PC-9 (cell line): ENCODE measurements around the gene ASIC4. TPM values are rescaled to one million over a fixed set of nuclear protein-coding genes. Genes with fewer than 3 reads are reported as not detected.

Source experiments
- BruUV-seq: library from RNA; stranded (reverse); fragments of 400-500 nt; replicated peaks from 2 replicates; lab custom pipeline; 2021; lab: Mats Ljungman, UMichigan
- CTCF ChIA-PET: fragments of 300-600 bp; sonication (Branson Sonifier 250); formaldehyde crosslinking; loops from one replicate; lab custom pipeline; 2022; ENCODE audit warnings: antibody characterized with exemption; lab: Charles Lee
- POLR2A ChIA-PET: fragments of 300-600 bp; sonication (Branson Sonifier 250); formaldehyde crosslinking; loops from one replicate; lab custom pipeline; 2022; ENCODE audit warnings: antibody characterized with exemption; ENCODE audit not compliant: unreplicated experiment; lab: Charles Lee
- DNase-seq, 2 experiments: peaks; one replicate each; pipeline versions ENCODE4 v3.0.0 to v3.0.0-alpha.2; 2015 to 2022; ENCODE audit warnings: mixed read lengths in 1 of 2
- H2AFZ ChIP-seq: fragments of 200-600 bp; sonication (generic); 2 replicates; pipeline ENCODE4 v1.8.1; 2017; ENCODE audit warnings: antibody characterized with exemption
- H3F3A ChIP-seq: fragments of 200-600 bp; sonication (generic); 2 replicates; pipeline ENCODE4 v1.8.1; 2017; ENCODE audit warnings: antibody characterized with exemption, mild to moderate bottlenecking, low read depth; ENCODE audit not compliant: insufficient read depth
- H3K27ac ChIP-seq: fragments of 200-600 bp; sonication (generic); 2 replicates; pipeline ENCODE4 v1.6.1; 2016; ENCODE audit warnings: mixed run types
- H3K27me3 ChIP-seq: fragments of 200-600 bp; sonication (generic); 2 replicates; pipeline ENCODE4 v1.6.1; 2016; ENCODE audit warnings: low read depth, mixed run types; ENCODE audit not compliant: insufficient read depth
- H3K36me3 ChIP-seq: fragments of 200-600 bp; sonication (generic); 2 replicates; pipeline ENCODE4 v1.6.1; 2016; ENCODE audit warnings: low read depth, mixed run types
- H3K4me1 ChIP-seq: fragments of 200-600 bp; sonication (generic); replicated peaks from 2 replicates; pipeline ENCODE4 v1.6.1; 2016; ENCODE audit warnings: mixed run types; ENCODE audit not compliant: insufficient read depth
- H3K4me2 ChIP-seq: fragments of 200-600 bp; sonication (generic); 2 replicates; pipeline ENCODE4 v1.6.1; 2017; ENCODE audit warnings: mixed run types
- H3K4me3 ChIP-seq: fragments of 200-600 bp; sonication (generic); 2 replicates; pipeline ENCODE4 v1.6.1; 2016; ENCODE audit warnings: mixed run types
- H3K79me2 ChIP-seq: fragments of 200-600 bp; sonication (generic); 2 replicates; pipeline ENCODE4 v1.6.1; 2017; ENCODE audit warnings: low read depth, mixed run types
- H3K9me2 ChIP-seq: fragments of 200-600 bp; sonication (generic); 2 replicates; pipeline ENCODE4 v1.8.1; 2017; ENCODE audit warnings: mild to moderate bottlenecking; ENCODE audit not compliant: insufficient read depth
- H3K9me3 ChIP-seq: fragments of 200-600 bp; sonication (generic); 2 replicates; pipeline ENCODE4 v1.8.1; 2016; ENCODE audit warnings: low read depth; ENCODE audit not compliant: insufficient read depth
- H4K20me1 ChIP-seq: fragments of 200-600 bp; sonication (generic); 2 replicates; pipeline ENCODE4 v1.8.1; 2017; ENCODE audit not compliant: insufficient read depth
- EZH2 ChIP-seq: fragments of 200-600 bp; sonication (generic); IDR thresholded peaks from 2 replicates; pipeline ENCODE4 v1.8.0; 2017; ENCODE audit warnings: antibody characterized with exemption, low read depth
- intact Hi-C: fragments of 100-400 bp; cut with micrococcal nuclease; formaldehyde crosslinking; loops from one replicate; pipeline ENCODE4 v1.10.0; 2022; ENCODE audit not compliant: unreplicated experiment
- total RNA-seq: library from RNA; stranded (reverse); gene quantifications from 2 replicates; pipeline ENCODE4 v1.2.3, GENCODE V29; 2021
- TF ChIP-seq, protein P1 (sequence below): fragments of 200-600 bp; sonication (generic); conservative IDR thresholded peaks from 2 replicates; pipeline ENCODE4 v1.6.1; 2017; ENCODE audit warnings: mixed run types, antibody characterized with exemption, mild to moderate bottlenecking, moderate library complexity

Gene ASIC4
- total RNA-seq, 1 experiment from 2014 or later = 0.22 TPM

- no peak for DNase-seq
- TF ChIP-seq EZH2 = no peak
- TF ChIP-seq, protein P1, sequence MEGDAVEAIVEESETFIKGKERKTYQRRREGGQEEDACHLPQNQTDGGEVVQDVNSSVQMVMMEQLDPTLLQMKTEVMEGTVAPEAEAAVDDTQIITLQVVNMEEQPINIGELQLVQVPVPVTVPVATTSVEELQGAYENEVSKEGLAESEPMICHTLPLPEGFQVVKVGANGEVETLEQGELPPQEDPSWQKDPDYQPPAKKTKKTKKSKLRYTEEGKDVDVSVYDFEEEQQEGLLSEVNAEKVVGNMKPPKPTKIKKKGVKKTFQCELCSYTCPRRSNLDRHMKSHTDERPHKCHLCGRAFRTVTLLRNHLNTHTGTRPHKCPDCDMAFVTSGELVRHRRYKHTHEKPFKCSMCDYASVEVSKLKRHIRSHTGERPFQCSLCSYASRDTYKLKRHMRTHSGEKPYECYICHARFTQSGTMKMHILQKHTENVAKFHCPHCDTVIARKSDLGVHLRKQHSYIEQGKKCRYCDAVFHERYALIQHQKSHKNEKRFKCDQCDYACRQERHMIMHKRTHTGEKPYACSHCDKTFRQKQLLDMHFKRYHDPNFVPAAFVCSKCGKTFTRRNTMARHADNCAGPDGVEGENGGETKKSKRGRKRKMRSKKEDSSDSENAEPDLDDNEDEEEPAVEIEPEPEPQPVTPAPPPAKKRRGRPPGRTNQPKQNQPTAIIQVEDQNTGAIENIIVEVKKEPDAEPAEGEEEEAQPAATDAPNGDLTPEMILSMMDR = no peak
- ChIA-PET POLR2A (no interaction called here), CTCF (interaction anchor here (0.9 kb wide), 1 partner anchor 16 kb away, joined by 3 read pairs; no protein-coding TSS in a partner anchor)
- peaks cover 33% of the 10 kb centered on the region for H3K27me3 ChIP-seq
- no peaks in the 10 kb centered on the region for H3K36me3 ChIP-seq
- no TSS peak for BruUV-seq
- peaks cover 6% of the 10 kb centered on the region; the same call in 1 of the 2 replicates for H3F3A ChIP-seq
- H3K4me3 ChIP-seq = no peak overlapping the region
- no peak overlapping the region for H3K4me2 ChIP-seq
- no peak overlapping the region for H3K27ac ChIP-seq
- H3K4me1 ChIP-seq = peaks cover 15% of the 10 kb centered on the region
- intact Hi-C loops = no loop called here
- no peaks in the 10 kb centered on the region for H3K9me2 ChIP-seq
- no peaks in the 10 kb centered on the region for H4K20me1 ChIP-seq
- H2AFZ ChIP-seq = no peak overlapping the region
- H3K79me2 ChIP-seq = no peaks in the 10 kb centered on the region
- H3K9me3 ChIP-seq = no peaks in the 10 kb centered on the region
Observed at GRCh38 chr2:219525533-219526232, 11.4 kb downstream of the ASIC4 start.

DNA sequence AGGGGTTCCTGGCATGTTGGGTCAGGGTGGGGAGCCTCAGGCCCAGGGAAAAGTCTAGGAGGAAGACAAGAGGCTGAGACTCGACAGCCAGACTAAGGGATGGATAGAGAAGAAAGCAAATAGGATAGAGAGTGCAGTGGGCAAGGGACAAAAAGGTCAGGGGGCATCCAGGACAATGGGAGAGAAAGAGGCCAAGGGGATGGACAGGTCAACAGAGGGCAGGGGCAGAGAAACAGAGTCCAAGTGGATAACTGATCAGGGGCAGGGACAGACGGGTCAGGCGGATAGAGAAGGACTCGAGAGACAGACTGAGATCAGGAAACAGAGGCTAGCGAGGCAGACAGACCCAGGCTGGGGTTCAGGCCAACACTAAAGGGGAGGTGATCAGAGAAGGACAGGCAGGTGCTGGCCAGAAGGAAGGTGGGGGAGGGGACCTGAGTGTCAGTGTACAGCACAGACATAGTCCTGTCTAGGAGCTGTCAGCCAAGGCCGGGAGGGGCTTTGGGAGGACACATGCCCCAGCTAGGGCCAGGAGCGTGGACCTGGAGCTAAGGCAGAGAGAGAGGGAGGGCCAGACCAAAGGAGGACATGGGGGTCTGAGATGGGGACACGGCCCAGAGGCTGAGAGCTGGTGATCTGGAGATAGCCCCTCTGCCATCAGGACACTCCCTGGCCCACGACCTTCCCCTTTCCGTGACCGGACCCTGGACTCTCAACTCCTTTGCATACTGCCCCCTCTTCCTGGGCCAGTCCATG is 12.2 kb downstream of the ASIC4 start:
- no peak overlapping the region for H3K4me2 ChIP-seq
- intact Hi-C loops = no loop called here
- no peaks in the 10 kb centered on the region for H3K79me2 ChIP-seq
- no peak for TF ChIP-seq EZH2
- TF ChIP-seq, protein P1 = no peak
- ChIA-PET CTCF (interaction anchor here (0.8 to 0.9 kb wide), 2 partner anchors 17 to 122 kb away, joined by 3 to 4 read pairs; no protein-coding TSS in a partner anchor), POLR2A (interaction anchor here (0.6 kb wide), 1 partner anchor 84 kb away, joined by 3 read pairs; no protein-coding TSS in a partner anchor)
- no peak overlapping the region for H3K4me3 ChIP-seq
- H4K20me1 ChIP-seq = no peaks in the 10 kb centered on the region
- no peaks in the 10 kb centered on the region for H3K36me3 ChIP-seq
- peaks cover 15% of the 10 kb centered on the region for H3K4me1 ChIP-seq
- peaks cover 33% of the 10 kb centered on the region for H3K27me3 ChIP-seq
- no peak overlapping the region for H3K27ac ChIP-seq
- no peaks in the 10 kb centered on the region for H3K9me3 ChIP-seq
- H2AFZ ChIP-seq = no peak overlapping the region
- DNase-seq = no peak
- peaks cover 5% of the 10 kb centered on the region; the same call in 1 of the 2 replicates for H3F3A ChIP-seq
- no peaks in the 10 kb centered on the region for H3K9me2 ChIP-seq
- BruUV-seq = no TSS peak

DNA sequence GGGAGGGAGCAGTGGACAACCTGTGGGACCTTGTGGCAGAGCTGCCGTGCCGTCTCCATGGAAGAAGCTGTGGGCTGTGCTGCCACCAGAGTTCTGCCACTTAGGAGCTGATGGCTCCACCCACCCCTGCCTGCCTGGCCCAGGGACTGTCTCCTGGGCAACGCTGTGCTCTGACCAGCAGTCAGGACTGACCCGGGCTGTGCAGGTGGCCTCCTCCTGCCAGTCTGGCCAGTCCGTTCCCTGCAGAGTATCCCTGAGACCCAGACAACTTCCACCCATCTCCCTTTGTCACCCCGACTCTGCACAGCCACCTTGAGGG is 12.8 kb downstream of the ASIC4 start:
- no peaks in the 10 kb centered on the region for H3K9me3 ChIP-seq
- TF ChIP-seq EZH2 = no peak
- TF ChIP-seq, protein P1 = no peak
- no peaks in the 10 kb centered on the region for H3K36me3 ChIP-seq
- peaks cover 10% of the 10 kb centered on the region for H3K4me1 ChIP-seq
- no peaks in the 10 kb centered on the region for H3F3A ChIP-seq
- no peak overlapping the region for H3K27ac ChIP-seq
- H3K27me3 ChIP-seq = peaks cover 33% of the 10 kb centered on the region
- ChIA-PET CTCF (interaction anchor here (0.8 to 1.4 kb wide), 2 partner anchors 17 to 122 kb away, joined by 4 read pairs; no protein-coding TSS in a partner anchor), POLR2A (interaction anchor here (0.6 kb wide), 1 partner anchor 85 kb away, joined by 3 read pairs; no protein-coding TSS in a partner anchor)
- no peaks in the 10 kb centered on the region for H4K20me1 ChIP-seq
- H3K79me2 ChIP-seq = no peaks in the 10 kb centered on the region
- H2AFZ ChIP-seq = no peak overlapping the region
- no peaks in the 10 kb centered on the region for H3K9me2 ChIP-seq
- no peak overlapping the region for H3K4me3 ChIP-seq
- intact Hi-C loops = no loop called here
- H3K4me2 ChIP-seq = no peak overlapping the region
- no TSS peak for BruUV-seq
- peak in 1 of 2 experiments; percentile 51 for DNase-seq
